KMS-11 (cell line): ENCODE measurements around the gene S100A2.

ENCODE experiments used
- H2AFZ ChIP-seq: fragments of 200-600 bp; sonication (generic); 2 replicates; pipeline ENCODE4 v1.6.1; 2016; ENCODE audit warnings: antibody characterized with exemption, mixed run types, low read depth
- H3K27ac ChIP-seq: fragments of 200-600 bp; sonication (generic); 2 replicates; pipeline ENCODE4 v1.6.1; 2016; ENCODE audit warnings: mild to moderate bottlenecking, mixed run types
- H3K27me3 ChIP-seq: fragments of 200-600 bp; sonication (generic); 2 replicates; pipeline ENCODE4 v1.6.1; 2017; ENCODE audit warnings: mild to moderate bottlenecking, low read depth, mixed run types, moderate library complexity; ENCODE audit not compliant: insufficient read depth
- H3K36me3 ChIP-seq: fragments of 200-600 bp; sonication (generic); 2 replicates; pipeline ENCODE4 v1.6.1; 2017; ENCODE audit warnings: mild to moderate bottlenecking, mixed run types; ENCODE audit not compliant: insufficient read depth
- H3K4me1 ChIP-seq: fragments of 200-600 bp; sonication (generic); 2 replicates; pipeline ENCODE4 v1.6.1; 2016; ENCODE audit warnings: mild to moderate bottlenecking, low read depth, mixed run types; ENCODE audit not compliant: poor library complexity, severe bottlenecking
- H3K4me2 ChIP-seq: fragments of 200-600 bp; sonication (generic); 2 replicates; pipeline ENCODE4 v1.7.0; 2016; ENCODE audit warnings: mild to moderate bottlenecking, mixed run types
- H3K4me3 ChIP-seq: fragments of 200-600 bp; sonication (generic); IDR thresholded peaks from 2 replicates; pipeline ENCODE4 v1.6.1; 2017; ENCODE audit warnings: low read depth, low read length, mixed read lengths; ENCODE audit not compliant: insufficient read depth
- H3K79me2 ChIP-seq: fragments of 200-600 bp; sonication (generic); 2 replicates; pipeline ENCODE4 v1.6.1; 2016; ENCODE audit warnings: low read depth, mixed run types; ENCODE audit not compliant: insufficient read depth
- H3K9ac ChIP-seq: fragments of 200-600 bp; sonication (generic); 2 replicates; pipeline ENCODE4 v1.6.1; 2016; ENCODE audit warnings: mild to moderate bottlenecking, mixed run types
- H4K20me1 ChIP-seq: fragments of 200-600 bp; sonication (generic); 2 replicates; pipeline ENCODE4 v1.6.1; 2016; ENCODE audit warnings: mild to moderate bottlenecking, mixed run types; ENCODE audit not compliant: insufficient read depth
- CTCF ChIP-seq: fragments of 200-600 bp; sonication (generic); conservative IDR thresholded peaks from 2 replicates; pipeline ENCODE4 v1.6.1; 2017; ENCODE audit warnings: low read depth, mild to moderate bottlenecking, antibody characterized with exemption, low read length, moderate library complexity, mixed read lengths

The S100A2 gene

GRCh38 chr1:153545067-153546055, 20.3 kb downstream of the S100A2 start, which contains the start of gene S100A4:
Gene S100A4, minus strand, starts transcription at chr1:153545806. Its CDS starts 1,012 bp downstream, at chr1:153544794.
- Histone ChIP-seq H2AFZ (peak within 1 kb of the TSS; percentile 95), H3K4me3 (peak within 1 kb of the TSS; percentile 95), H3K9ac (peak within 1 kb of the TSS; percentile 62), H3K79me2 (no peaks in the 10 kb centered on the region), H3K4me1 (peaks cover 28% of the 10 kb centered on the region), H3K27me3 (no peaks in the 10 kb centered on the region), H3K36me3 (no peaks in the 10 kb centered on the region), H3K4me2 (peak within 1 kb of the TSS; percentile 85), H4K20me1 (no peaks in the 10 kb centered on the region), H3K27ac (peak within 1 kb of the TSS; percentile 68)
- TF ChIP-seq CTCF = no peak

- peak overlapping the region; percentile 62 for H3K9ac ChIP-seq
- peaks cover 28% of the 10 kb centered on the region for H3K4me1 ChIP-seq
- H3K4me2 ChIP-seq = peak overlapping the region; percentile 85
- H4K20me1 ChIP-seq = no peaks in the 10 kb centered on the region
- H3K79me2 ChIP-seq = no peaks in the 10 kb centered on the region
- peak overlapping the region; percentile 95 for H2AFZ ChIP-seq
- TF ChIP-seq CTCF = no peak
- no peaks in the 10 kb centered on the region for H3K27me3 ChIP-seq
- peak overlapping the region; percentile 68 for H3K27ac ChIP-seq
- no peaks in the 10 kb centered on the region for H3K36me3 ChIP-seq
- H3K4me3 ChIP-seq = peak overlapping the region; percentile 95
These were observed 21.1 kb downstream of the S100A2 start for GRCh38 chr1:153544453-153545066.

- H3K4me3 ChIP-seq = no peak overlapping the region
- H3K36me3 ChIP-seq = no peaks in the 10 kb centered on the region
- no peak overlapping the region for H2AFZ ChIP-seq
- H3K9ac ChIP-seq = no peak overlapping the region
- H3K4me2 ChIP-seq = no peak overlapping the region
- H4K20me1 ChIP-seq = no peaks in the 10 kb centered on the region
- no peak overlapping the region for H3K27ac ChIP-seq
- TF ChIP-seq CTCF = no peak
- no peaks in the 10 kb centered on the region for H3K79me2 ChIP-seq
- peaks cover 28% of the 10 kb centered on the region for H3K4me1 ChIP-seq
- no peaks in the 10 kb centered on the region for H3K27me3 ChIP-seq
These were observed 21.9 kb downstream of the S100A2 start for GRCh38 chr1:153543736-153544135.

- Histone ChIP-seq H3K27me3 (no peaks in the 10 kb centered on the region), H3K27ac (no peak overlapping the region), H3K4me3 (no peak overlapping the region), H2AFZ (no peak overlapping the region), H3K4me1 (peaks cover 28% of the 10 kb centered on the region), H3K9ac (no peak overlapping the region), H3K4me2 (no peak overlapping the region), H4K20me1 (no peaks in the 10 kb centered on the region), H3K36me3 (no peaks in the 10 kb centered on the region), H3K79me2 (no peaks in the 10 kb centered on the region)
- no peak for TF ChIP-seq CTCF
These were observed 22.5 kb downstream of the S100A2 start for GRCh38 chr1:153542956-153543711.
